CD4-positive, alpha-beta T cell (primary cell): ENCODE measurements around the gene FZR1. TPM values are rescaled to one million over a fixed set of nuclear protein-coding genes. Genes with fewer than 3 reads are reported as not detected.

Source experiments
- ATAC-seq: fragments of 200-7000 bp; cut with Tn5 transposase; one replicate; pipeline ENCODE4 v1.10.0; 2022; ENCODE audit warnings: mild to moderate bottlenecking; ENCODE audit not compliant: poor library complexity
- CTCF ChIA-PET: fragments of 350-600 bp; sonication (Branson Sonifier 250); formaldehyde crosslinking; loops from one replicate; lab custom pipeline; 2021; ENCODE audit warnings: antibody characterized with exemption, inconsistent platforms; lab: Charles Lee
- POLR2A ChIA-PET: fragments of 350-600 bp; sonication (Branson Sonifier 250); formaldehyde crosslinking; loops from one replicate; lab custom pipeline; 2021; ENCODE audit warnings: antibody characterized with exemption, inconsistent platforms; lab: Charles Lee
- DNase-seq, 14 experiments: peaks; one replicate each; pipeline ENCODE4 v3.0.0-alpha.2; 2013 to 2020; ENCODE audit warnings: mixed read lengths in 2 of 14
- H3K27ac ChIP-seq, 2 donors: one replicate each; pipeline versions ENCODE4 v1.5.1 to v1.7.0; 2013; ENCODE audit warnings: low read length in 2 of 2, low read depth in 1 of 2, mild to moderate bottlenecking in 1 of 2
- H3K27me3 ChIP-seq, 2 experiments: 1 replicate in 1 of 2; 2 replicates in 1 of 2; pipeline versions ENCODE4 v1.6.1 to v1.7.0; 2013; ENCODE audit warnings: low read length in 2 of 2, control low read depth in 1 of 2, mild to moderate bottlenecking in 1 of 2, moderate library complexity in 1 of 2; ENCODE audit not compliant: insufficient read depth in 2 of 2, control insufficient read depth in 1 of 2
- H3K36me3 ChIP-seq: one replicate; pipeline ENCODE4 v1.6.1; 2013; ENCODE audit warnings: low read length, control low read depth; ENCODE audit not compliant: insufficient read depth
- H3K4me1 ChIP-seq: one replicate; pipeline ENCODE4 v1.6.1; 2013; ENCODE audit warnings: low read length, control low read depth; ENCODE audit not compliant: insufficient read depth
- H3K4me3 ChIP-seq: one replicate; pipeline ENCODE4 v1.5.1; 2013; ENCODE audit warnings: mild to moderate bottlenecking, low read length, moderate library complexity
- H3K9me3 ChIP-seq, 2 experiments: 1 replicate in 1 of 2; 2 replicates in 1 of 2; pipeline versions ENCODE4 v1.6.1 to v1.7.0; 2013; ENCODE audit warnings: low read length in 2 of 2, mild to moderate bottlenecking in 2 of 2, control low read depth in 1 of 2, moderate library complexity in 1 of 2; ENCODE audit not compliant: control insufficient read depth in 1 of 2, insufficient read depth in 1 of 2
- H3K27ac Mint-ChIP-seq: one replicate; pipeline ENCODE4 v1.8.0; 2020; ENCODE audit warnings: mixed read lengths
- H3K27me3 Mint-ChIP-seq: one replicate; pipeline ENCODE4 v1.8.0; 2021; ENCODE audit warnings: mixed read lengths
- H3K36me3 Mint-ChIP-seq: one replicate; pipeline ENCODE4 v1.8.0; 2021; ENCODE audit warnings: low read depth, mixed read lengths
- H3K4me1 Mint-ChIP-seq: one replicate; pipeline ENCODE4 v1.8.0; 2021; ENCODE audit warnings: low read depth, mixed read lengths
- H3K4me3 Mint-ChIP-seq: one replicate; pipeline ENCODE4 v1.8.0; 2020; ENCODE audit warnings: mild to moderate bottlenecking, mixed read lengths
- H3K9me3 Mint-ChIP-seq: one replicate; pipeline ENCODE4 v1.8.0; 2020; ENCODE audit warnings: mixed read lengths
- CTCF ChIP-seq: fragments of 200-600 bp; IDR thresholded peaks from one replicate; pipeline ENCODE4 v1.8.0; 2022; ENCODE audit warnings: antibody characterized with exemption, mild to moderate bottlenecking
- intact Hi-C, 2 experiments: fragments of 100-400 bp; cut with DNase I in 1 of 2; cut with micrococcal nuclease in 1 of 2; formaldehyde crosslinking; loops; one replicate each; pipeline versions ENCODE4 v1.15.1 to v1.9.0; 2023 to 2025; cut with DNase I, micrococcal nuclease
- total RNA-seq, 174 experiments: library from RNA in 2 of 174; stranded (reverse) in 2 of 174; gene quantifications; one replicate each; pipeline ENCODE4 v1.2.3 and lab custom pipeline; 2021 to 2026

The FZR1 gene
- total RNA-seq, 2 experiments from 2014 or later = 109 to 116 TPM

- Histone ChIP-seq H3K27ac (no peak overlapping the region), H3K27me3 (no peaks in the 10 kb centered on the region), H3K4me1 (no peaks in the 10 kb centered on the region), H3K36me3 (peaks cover 69% of the 10 kb centered on the region), H3K9me3 (no peaks in the 10 kb centered on the region), H3K4me3 (no peak overlapping the region)
- DNase-seq (no peak), ATAC-seq (no peak)
- peaks cover 5% of the 10 kb centered on the region for H3K4me1 Mint-ChIP-seq
- no peak overlapping the region for H3K27ac Mint-ChIP-seq
- no peaks in the 10 kb centered on the region for H3K27me3 Mint-ChIP-seq
- H3K4me3 Mint-ChIP-seq = no peak overlapping the region
- CTCF ChIA-PET = no interaction called here
- intact Hi-C loops = no loop called here
- no peaks in the 10 kb centered on the region for H3K9me3 Mint-ChIP-seq
- H3K36me3 Mint-ChIP-seq = peaks cover 28% of the 10 kb centered on the region
- POLR2A ChIA-PET = no interaction called here
- no peak for TF ChIP-seq CTCF
Observed at GRCh38 chr19:3524904-3525451, 18.9 kb downstream of the FZR1 start.

GRCh38 chr19:3526507-3527237, 20.6 kb downstream of the FZR1 start:
- H3K4me3 ChIP-seq = no peak overlapping the region
- intact Hi-C loops = no loop called here
- CTCF ChIA-PET = no interaction called here
- no peaks in the 10 kb centered on the region for H3K4me1 Mint-ChIP-seq
- no peaks in the 10 kb centered on the region for H3K9me3 Mint-ChIP-seq
- ATAC-seq (no peak), DNase-seq (no peak)
- no peak overlapping the region for H3K4me3 Mint-ChIP-seq
- no peaks in the 10 kb centered on the region for H3K9me3 ChIP-seq
- POLR2A ChIA-PET = no interaction called here
- peaks cover 21% of the 10 kb centered on the region for H3K36me3 Mint-ChIP-seq
- no peak overlapping the region for H3K27ac ChIP-seq
- no peak overlapping the region for H3K27ac Mint-ChIP-seq
- H3K27me3 Mint-ChIP-seq = no peaks in the 10 kb centered on the region
- H3K36me3 ChIP-seq = peaks cover 75% of the 10 kb centered on the region
- no peak for TF ChIP-seq CTCF
- H3K4me1 ChIP-seq = no peaks in the 10 kb centered on the region
- H3K27me3 ChIP-seq = no peaks in the 10 kb centered on the region

GRCh38 chr19:3527238-3527910, 21.3 kb downstream of the FZR1 start:
- DNase-seq (no peak), ATAC-seq (no peak)
- TF ChIP-seq CTCF = no peak
- Mint-ChIP-seq H3K27ac (no peak overlapping the region), H3K36me3 (peaks cover 23% of the 10 kb centered on the region), H3K4me3 (no peak overlapping the region), H3K9me3 (no peaks in the 10 kb centered on the region), H3K27me3 (no peaks in the 10 kb centered on the region), H3K4me1 (no peaks in the 10 kb centered on the region)
- no peaks in the 10 kb centered on the region for H3K4me1 ChIP-seq
- no peak overlapping the region for H3K27ac ChIP-seq
- no peaks in the 10 kb centered on the region for H3K27me3 ChIP-seq
- H3K9me3 ChIP-seq = no peaks in the 10 kb centered on the region
- H3K36me3 ChIP-seq = peaks cover 78% of the 10 kb centered on the region
- intact Hi-C loops = no loop called here
- ChIA-PET POLR2A (no interaction called here), CTCF (no interaction called here)
- H3K4me3 ChIP-seq = no peak overlapping the region
